GM18519 (cell line): ENCODE results near the gene SEC14L1.
"Not testable (repeated sequence)": the region's sequence is repeated elsewhere in the genome, so short reads cannot be mapped to it uniquely, and the experiment has no call there.

ENCODE experiments used
- ATAC-seq: cut with Tn5 transposase; IDR thresholded peaks from one replicate; pipeline ENCODE4 v1.9.1; 2021; ENCODE audit warnings: mild to moderate bottlenecking, moderate library complexity; ENCODE audit not compliant: unreplicated experiment, low FRiP score

SEC14L1 gene

DNA sequence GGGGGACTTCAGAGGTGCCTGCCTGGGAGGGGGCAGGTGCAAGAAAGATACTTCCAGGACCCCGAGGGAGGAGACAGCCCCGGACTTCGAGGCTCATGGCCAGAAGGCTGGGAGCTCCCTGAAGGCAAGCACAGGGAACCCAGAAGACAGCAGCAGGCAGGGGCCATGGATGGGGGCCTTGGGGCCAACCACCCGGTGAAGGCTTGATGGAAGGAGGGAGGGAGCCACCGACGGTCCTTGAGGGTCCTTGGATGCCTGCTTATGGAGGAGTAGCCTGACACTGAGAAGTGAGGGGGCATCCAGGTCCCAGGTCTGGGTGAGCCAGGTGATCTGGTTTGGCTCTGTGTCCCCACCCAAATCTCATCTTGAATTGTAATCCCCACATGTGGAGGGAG, 89.7 kb downstream of the SEC14L1 start:
- ATAC-seq, result no peak

DNA sequence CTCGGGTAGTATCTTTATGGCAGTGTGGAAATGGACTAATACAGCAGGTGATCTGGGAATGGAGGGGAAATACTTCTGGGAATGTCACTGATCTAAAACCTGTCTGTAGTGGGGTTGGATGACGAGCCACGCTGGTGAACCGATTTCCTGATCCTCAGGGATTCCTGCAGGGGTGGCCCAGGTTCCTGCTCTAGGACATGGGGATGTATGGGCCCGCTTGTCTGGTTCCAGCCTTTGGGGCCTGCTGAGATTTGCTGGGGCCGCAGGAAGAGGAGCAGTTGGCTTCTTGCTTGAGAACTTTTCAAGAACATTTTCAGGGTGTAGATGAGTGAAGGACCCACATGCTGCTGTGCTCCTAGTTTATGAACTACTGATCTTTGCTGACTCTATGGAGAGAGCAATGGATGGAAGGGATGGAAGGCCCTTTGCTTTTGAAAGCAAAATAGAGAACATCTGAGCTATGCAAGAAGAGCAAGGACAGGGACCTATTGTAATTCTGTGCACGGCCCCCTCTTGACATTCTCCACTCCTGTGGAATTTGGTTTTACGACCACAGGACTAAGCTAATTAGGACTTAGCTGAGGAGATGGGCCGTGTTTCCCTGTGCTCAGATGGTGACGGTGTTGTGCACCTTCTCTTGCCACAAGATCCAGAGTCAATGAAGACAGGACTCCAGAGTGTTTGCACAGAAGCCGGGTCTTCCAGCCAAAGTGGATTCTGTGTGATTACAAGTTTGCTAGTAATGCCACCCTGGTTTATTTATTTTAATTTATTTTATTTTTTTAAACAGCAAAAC, 90.5 kb downstream of the SEC14L1 start:
- no peak for ATAC-seq

DNA sequence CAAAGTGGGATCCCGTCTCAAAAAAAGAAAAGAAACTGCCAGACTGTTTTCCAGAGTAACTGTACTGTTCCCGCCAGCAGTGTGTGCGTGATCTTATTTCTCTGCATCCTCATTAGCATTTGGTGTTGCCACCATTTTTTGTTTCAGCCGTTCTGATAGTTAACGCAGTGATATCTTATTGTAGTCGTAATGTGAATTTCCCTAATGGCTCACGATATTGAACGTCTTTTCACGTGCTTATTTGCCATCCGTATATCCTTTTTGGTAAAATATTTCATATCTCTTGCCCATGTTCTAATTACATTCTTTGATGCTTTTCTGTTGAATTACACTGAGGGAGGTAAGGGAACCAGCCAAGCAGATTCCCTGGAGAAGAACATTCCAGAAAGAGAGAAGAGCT, 92.4 kb downstream of the SEC14L1 start:
- ATAC-seq, result no peak

DNA sequence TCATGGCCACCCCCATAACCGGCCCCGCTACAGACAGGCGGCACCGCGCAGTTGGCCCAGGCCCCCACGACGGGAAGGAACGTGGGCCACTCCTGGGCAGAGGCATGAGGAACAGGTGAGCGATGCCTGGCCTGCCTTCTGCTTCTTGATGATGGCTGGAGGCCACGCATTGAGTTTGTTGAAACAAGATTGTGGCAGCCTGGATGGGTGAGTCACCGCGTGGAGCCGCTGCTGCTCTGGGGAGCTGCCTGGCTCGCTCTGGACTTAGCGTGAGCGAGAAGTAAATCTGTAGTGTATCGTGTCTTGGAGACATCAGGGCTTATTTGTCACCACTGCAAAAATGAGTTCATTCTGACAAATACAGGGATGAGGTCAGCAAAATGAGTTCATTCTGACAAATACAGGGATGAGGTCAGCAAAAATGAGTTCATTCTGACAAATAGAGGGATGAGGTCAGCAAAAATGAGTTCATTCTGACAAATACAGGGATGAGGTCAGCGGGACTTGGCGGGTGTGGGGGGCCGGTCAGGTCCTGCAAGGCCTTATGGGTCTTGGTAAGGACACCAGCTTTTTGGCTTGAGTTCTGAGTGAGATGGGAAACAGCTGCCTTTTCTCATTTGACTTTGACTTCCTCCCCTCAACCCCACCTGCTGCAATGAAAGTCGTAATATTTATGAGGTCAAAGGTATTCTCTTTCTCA, 93.0 kb downstream of the SEC14L1 start:
- ATAC-seq, result no peak

DNA sequence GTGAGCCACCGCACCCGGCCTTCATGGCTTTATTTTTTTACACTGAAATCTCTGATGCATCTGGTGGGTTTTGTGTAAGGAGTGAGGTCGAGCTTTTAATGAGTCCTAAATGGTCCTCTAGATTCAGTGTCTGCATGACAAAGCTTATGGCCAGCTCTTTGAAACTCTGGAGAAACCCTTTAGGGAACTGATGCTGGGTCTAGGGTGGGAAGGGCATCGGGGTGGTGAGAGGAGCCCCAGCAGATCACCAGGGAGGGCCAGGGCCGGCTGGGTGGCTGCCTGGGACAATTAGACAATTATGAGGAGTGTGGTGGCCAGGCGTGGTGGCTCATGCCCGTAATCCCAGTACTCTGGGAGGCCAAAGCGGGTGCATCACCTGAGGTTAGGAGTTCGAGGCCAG, 93.9 kb downstream of the SEC14L1 start:
- ATAC-seq, result no peak

DNA sequence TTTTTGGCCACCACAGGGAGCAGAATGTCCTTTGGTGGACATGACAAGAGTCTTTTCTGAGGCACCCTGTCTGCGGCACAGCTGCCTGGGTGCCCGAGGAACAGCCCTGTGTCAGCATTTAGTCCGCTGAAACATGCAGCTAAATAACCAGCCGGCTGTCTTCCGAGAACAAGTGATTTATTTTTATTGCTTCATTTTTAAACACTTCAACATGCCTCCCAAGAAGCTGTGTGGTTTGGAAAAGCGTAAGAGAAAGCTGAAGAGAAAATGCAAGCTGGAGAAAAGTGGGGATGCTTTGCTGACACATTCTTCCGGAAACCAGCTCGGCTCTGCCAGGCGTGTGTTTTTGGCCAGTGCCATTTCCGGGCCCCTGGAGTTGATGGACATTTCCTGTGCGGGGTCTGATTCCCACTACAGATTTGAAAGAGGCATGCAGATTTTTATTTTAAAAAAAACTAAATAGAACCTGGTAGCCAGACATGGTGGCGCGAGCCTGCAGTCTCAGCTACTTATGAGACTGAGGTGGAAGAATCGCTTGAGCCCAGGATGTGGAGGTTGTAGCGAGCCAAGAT, 94.7 kb downstream of the SEC14L1 start:
- ATAC-seq, result no peak

DNA sequence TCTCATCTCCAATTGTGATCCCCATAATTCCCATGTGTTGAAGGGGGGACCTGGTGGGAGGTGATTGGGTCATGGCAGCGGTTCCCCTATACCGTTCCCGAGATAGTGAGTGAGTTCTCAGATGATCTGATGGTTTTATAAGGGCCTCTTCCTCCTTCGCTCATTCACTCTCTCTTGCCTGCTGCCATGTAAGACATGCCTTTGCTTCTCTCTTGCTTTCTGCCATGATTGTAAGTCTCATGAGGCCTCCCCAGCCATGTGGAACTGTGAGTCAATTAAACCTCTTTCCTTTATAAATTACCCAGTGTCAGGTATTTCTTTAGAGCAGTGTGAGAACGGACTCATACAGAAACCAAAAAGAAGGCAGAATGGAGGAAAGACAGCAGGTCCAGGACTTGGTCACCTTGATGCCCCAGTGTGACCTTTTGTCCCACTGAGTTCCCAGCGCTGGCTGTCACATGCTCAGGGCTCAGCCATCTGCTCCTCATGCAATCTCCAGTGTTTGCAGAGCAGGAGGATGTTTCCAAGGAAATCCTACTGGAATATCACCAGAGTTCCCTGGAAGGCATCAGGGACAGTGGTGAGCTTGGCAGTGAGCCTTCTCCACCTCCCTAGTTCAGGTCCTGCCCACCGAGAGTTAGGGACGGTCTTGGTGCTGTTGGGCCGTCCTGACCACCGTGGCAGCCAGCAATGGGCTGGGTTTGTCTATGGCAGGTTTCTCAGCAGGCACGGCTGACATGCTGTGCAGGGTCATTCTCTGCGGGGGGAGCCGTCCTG, 96.7 kb downstream of the SEC14L1 start:
- no peak for ATAC-seq

DNA sequence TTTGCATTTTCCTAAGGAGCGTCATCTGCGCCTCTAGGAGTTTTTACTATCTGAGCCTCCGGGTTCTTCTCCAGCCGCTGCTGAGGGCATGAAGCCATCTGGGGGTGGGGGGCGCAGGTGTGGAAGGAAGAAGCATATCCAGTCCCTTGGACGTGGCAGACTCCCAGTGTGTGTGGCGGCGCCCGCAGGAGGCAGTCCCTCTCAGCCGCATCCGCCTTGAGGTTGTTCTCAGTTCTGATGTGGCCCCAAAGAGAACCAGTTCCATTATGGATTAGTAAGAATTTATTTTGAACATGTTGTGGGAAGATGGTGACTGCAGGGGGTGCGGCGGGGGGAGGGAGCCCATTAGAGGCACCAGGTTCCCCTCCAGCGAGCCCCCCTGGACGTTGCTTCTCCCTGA, 100.2 kb downstream of the SEC14L1 start:
- no peak for ATAC-seq

DNA sequence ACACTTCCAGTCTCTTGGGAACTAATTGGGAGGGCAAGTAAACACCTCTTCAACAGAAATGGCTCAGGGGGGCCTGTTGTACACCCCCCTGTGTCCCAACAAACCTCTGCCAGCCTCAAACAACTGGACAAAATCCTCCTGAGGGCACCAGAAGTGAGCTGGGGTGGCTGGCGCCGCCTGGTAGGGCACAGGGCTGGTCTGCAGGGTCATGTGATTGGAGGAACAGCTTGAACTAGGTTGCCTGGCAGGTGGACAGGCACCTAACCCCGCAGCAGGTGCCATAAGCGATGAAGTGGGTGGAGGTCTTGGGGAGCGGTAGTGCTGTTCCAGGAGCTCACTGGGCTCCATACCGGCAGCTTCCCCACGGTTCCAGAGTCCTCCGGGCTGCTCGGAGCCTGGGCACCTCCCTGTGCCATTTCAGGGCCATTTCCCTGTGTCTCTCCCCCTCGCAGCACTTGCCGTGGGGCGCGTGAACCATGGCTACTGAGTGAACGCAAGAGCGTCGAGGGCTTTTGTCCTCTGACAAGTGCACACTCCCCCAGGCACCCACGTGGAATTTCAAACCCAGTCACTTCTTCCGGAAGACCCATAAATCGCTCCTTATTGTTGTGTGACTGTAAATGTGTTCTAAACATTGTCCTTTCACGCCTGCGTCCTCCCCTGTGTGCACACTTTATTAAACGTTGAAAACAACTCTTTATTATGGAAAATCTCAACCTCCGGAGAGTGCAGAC, 101.5 kb downstream of the SEC14L1 start:
- no peak for ATAC-seq

DNA sequence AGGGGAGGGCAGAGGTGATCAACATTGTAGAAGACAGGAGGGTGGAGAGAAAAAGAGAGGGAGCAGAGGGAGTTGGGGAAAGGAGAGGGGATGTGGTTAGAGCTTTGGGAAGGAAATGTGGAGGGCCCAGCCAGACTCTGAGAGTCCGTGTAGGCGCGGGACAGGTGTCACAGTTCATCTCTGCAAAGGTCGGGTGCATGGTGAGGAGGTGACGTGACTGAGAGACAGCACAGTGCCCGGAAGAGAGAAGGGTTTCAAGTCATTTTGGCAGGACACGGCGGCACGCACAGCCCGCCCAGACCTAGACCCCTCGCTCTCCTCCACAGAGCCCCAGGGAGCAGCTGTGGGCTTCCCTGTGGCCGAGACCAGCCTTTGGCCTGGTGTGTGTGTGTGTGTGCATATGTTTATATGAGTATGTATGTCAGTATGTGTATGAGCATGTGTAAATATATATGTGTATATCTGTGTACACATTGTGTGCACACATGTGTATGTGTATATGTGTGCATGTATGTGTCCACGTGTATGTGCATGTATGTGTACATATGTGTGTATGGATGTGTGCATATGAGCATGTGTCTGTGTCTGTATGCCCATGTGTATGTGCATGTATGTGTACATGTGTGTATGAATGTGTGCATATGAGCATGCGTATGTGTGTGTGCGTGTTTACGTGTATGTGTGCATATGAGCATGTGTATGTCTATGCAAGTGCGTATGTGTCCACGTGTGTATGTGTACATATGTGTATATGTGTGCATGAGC, 104.6 kb downstream of the SEC14L1 start:
- ATAC-seq, result no peak

DNA sequence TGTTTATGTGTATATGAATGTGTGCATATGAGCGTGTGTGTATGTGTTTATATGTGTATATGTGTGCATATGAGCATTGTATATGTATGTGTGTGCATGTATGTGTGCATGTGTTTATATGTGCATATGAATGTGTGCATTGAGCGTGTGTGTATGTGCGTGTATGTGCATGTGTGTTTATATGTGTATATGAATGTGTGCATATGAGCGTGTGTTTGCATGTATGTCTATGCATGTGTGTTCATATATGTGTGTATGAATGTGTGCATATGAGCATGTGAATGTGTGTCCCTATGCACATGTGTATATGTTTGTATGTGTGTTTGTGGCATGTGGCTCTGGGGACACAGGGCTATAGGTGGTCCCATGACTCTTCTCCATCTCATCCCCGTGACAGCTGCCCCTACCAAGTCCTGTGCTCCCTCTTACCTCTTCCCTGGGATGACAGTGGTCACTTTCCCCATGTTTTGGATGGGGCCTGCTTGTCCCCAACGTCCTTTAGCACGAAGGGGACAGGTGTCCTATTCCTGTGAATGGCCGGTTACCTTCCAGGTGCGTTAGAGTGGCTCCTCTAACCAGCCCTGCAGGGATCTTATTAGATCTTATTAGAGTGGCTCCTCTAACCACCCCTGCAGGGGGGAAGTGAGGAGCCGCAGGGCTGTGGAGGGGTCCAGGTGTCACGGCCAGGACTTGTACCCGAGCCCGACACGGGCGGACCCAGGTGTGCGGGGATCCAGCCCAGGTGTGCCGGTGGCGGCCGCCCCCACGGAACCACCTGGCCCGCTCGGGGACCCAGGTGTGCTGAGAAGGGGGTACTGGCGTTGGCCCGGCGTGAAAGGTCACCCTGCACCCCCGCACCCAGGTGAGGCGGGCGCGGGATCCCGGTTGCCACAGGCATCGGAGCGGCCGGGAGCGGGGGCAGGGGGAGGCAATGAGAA, 105.6 kb downstream of the SEC14L1 start:
- ATAC-seq, result no peak

DNA sequence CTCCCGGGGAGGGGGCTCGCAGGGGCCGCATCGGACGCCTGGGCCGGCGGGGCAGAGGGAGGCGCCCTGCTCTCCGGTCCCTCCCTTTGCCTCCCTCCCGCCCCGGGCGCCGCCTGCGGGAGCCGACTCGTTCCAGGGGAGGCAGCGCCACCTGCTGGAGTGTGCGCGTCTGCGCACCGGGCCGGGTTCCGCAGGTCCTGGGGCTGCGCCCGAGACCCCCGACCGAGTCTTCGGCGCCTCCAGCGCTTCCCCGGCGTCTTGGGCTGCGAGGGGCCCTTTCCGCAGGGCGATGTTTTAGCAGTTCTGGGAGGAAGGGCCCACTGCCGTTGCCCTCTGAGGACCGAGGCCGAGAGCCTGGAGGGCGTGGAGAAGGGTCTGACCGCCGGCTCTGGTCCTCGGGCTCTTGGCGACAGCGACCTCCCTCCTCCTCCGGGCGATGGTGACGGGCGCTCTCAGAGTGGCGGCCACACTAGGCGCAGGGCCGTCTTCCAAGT, 106.3 kb downstream of the SEC14L1 start:
- no peak for ATAC-seq

DNA sequence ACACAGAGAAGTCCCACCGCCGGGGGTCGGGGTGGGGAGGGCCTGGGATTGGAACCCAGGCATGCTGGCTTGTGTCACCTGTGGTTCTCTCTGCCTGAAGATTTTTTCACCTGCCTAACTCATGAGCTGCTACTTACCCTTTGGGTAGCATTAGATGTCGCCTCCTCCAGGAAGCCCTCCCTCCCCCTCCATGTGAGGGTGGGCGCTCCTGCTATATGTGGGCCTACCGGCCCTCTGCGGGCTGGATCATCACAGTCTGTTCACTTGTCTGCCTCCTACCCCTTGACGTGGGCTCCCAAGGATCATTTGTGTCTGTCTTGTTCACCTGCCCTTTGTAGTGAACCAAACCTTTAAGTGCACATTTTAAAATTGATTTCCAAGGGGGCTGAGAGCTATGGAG, 106.8 kb downstream of the SEC14L1 start:
- no peak for ATAC-seq

DNA sequence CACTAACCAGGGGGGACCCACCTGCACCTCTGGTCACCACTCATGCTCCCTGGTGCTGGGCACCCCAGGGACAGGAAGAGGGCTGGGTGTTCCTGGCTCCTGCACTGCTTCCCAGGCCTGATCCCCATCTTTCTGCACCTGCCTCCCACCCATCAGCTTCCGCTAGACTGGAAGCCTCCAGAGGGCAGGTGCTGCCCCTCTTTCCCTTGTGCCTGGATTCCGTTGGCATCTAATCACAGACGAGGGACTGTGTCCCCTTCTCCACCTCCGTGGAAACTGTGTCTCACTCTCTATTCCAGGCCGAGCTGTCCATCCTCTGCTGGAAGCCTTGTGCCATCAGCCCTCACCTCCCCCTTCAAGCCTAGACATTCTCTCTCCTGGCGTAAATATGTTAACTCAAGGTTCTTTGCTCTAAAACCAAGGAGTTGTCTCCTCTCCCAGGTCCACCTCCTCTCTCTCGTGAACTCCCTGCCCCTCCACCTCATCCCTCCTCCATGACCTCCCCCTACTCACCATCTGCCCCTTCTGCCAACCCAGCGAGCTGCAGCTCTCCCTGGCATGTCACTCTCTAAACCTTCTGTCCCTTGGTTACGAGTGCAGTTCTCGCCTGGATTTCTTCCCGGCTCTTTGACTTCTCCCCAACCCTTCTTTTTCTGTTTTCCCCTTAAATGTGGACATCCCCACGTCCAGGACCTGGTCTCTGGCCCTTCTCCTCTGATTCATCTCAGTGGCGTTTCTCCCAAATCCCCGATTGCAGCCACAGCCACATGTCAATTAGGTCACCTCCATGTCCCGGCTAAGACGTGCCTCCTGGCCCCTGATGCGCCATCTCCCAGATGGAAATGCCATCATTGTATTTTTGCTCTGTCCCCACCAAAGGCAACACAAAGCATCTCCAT, 107.7 kb downstream of the SEC14L1 start:
- no peak for ATAC-seq

DNA sequence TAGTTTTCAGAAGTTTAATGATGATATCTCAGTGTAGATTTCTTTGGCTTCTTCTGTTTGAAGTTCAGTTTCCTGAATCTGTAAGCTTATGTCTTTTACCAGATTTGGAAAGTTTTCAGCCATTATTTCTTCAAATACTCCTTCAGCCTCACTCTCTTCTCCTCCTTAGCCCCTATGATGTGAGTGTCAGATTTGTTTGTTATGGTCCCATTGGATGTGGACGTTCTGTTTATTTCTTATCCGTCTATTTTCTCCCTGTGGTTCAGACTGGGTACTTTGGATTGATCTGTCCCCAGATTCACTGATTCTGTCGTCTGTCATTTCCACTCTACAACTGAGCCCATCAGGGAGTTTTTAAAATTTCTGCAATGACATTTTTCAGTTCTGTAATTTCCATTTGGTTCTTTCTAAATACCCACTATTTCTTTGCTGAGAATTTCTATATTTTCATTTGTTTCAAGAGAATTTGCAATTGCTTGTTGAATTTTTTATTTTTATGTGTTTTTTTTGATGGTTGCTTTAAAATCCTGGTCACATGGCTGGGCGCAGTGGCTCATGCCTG, 110.9 kb downstream of the SEC14L1 start:
- ATAC-seq, result no peak

DNA sequence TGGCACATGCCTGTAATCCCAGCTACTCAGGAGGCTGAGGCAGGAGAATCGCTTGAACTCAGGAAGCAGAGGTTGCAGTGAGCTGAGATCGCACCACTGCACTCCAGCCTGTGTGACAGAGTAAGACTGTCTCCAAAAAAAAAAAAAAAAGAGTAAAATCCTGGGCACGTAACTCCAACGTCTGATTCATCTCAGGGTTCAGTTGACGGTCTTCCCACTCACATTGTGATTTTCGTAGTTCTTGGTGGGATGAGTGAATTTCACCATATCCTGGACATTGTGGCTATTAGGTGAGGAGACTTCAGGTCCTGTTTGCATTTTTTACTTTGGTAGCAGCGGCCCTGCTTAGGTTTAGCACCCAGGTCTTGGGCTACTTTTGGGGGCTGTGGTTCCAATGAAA, 111.5 kb downstream of the SEC14L1 start:
- ATAC-seq, result not testable (repeated sequence)

DNA sequence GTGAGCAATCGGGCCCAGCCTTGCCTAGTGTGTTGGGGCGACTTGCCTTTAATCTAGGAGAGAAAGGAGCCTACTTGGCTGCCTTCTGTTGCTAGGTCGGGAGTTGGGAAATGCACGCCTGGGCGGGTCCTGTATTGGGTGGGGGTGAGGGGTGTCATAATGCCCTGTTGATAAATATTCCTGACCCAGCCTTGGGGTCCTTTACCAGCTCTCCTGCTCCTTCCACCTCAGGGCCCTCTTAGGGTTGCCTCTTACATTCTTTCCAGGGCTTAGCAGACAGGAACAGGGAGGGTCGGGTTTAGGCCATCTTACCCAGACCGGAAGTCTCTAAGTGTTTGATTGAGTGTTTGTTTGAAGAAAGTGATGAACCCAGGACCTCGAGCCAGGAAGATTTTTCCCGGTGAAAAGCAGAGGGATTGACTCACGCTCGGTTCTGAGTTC, 112.9 kb downstream of the SEC14L1 start:
- no peak for ATAC-seq
